ENCODE data around the gene SLC22A3.

DNA sequence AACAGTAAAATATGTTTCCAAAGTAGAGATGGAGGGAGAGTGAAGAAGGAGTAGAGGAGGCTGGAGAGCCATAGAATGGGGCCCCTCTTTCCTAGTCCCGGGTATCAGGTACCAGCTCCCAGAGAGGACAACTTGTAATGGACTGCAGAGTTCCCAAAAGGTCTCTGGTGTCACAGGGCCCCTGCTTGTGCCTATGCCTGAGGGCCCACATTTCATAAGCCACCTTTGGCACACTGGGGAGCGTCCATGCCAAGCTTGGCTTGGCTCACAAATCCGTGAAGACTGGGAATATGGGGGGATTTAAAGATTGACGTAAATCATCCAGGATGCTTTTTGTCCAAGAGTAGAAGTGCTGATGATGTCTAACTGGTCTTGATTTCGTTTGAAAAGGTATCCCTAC lies 16.4 kb upstream of the SLC22A3 start:
- TF ChIP-seq, protein P1, sequence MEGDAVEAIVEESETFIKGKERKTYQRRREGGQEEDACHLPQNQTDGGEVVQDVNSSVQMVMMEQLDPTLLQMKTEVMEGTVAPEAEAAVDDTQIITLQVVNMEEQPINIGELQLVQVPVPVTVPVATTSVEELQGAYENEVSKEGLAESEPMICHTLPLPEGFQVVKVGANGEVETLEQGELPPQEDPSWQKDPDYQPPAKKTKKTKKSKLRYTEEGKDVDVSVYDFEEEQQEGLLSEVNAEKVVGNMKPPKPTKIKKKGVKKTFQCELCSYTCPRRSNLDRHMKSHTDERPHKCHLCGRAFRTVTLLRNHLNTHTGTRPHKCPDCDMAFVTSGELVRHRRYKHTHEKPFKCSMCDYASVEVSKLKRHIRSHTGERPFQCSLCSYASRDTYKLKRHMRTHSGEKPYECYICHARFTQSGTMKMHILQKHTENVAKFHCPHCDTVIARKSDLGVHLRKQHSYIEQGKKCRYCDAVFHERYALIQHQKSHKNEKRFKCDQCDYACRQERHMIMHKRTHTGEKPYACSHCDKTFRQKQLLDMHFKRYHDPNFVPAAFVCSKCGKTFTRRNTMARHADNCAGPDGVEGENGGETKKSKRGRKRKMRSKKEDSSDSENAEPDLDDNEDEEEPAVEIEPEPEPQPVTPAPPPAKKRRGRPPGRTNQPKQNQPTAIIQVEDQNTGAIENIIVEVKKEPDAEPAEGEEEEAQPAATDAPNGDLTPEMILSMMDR (IDR thresholded peaks at IDR 0.05), result no peak
- TF ChIP-seq POLR2A (IDR thresholded peaks at IDR 0.05), result no peak
